Tibial artery (tissue), 4 donors: ENCODE results near the gene FOXD3.

Source experiments
- DNase-seq, 2 donors: peaks; one replicate each; pipeline ENCODE4 v3.0.0-alpha.2; 2019
- H3K27ac ChIP-seq, 2 donors: fragments of 200-600 bp; sonication (generic) in 1 of 2; 1 replicate in 1 of 2; 2 replicates in 1 of 2; pipeline ENCODE4 v1.5.1; 2018 to 2019; ENCODE audit warnings: mild to moderate bottlenecking in 1 of 2
- H3K27me3 ChIP-seq, 2 donors: fragments of 200-600 bp; sonication (generic) in 1 of 2; one replicate each; pipeline versions ENCODE4 v1.5.1 to v1.6.0; 2016 to 2019
- H3K36me3 ChIP-seq, 3 donors: fragments of 200-600 bp; sonication (generic) in 2 of 3; one replicate each; pipeline ENCODE4 v1.5.1; 2016 to 2019; ENCODE audit warnings: mild to moderate bottlenecking in 2 of 3
- H3K4me1 ChIP-seq, 4 donors: fragments of 200-600 bp; sonication (generic) in 2 of 4; 1 replicate in 3 of 4; 2 replicates in 1 of 4; pipeline ENCODE4 v1.5.1; 2016 to 2019
- H3K4me3 ChIP-seq, 2 donors: fragments of 200-600 bp; sonication (generic) in 1 of 2; 1 replicate in 1 of 2; 2 replicates in 1 of 2; pipeline ENCODE4 v1.5.1; 2018 to 2019; ENCODE audit warnings: mild to moderate bottlenecking in 2 of 2
- H3K9me3 ChIP-seq, 3 donors: fragments of 200-600 bp; sonication (generic) in 1 of 3; one replicate each; pipeline ENCODE4 v1.5.1; 2016 to 2019
- CTCF ChIP-seq, 2 experiments: fragments of 200-600 bp in 1 of 2; fragments of 450-650 bp in 1 of 2; IDR thresholded peaks; one replicate each; pipeline ENCODE4 v1.5.1; 2017 to 2019; ENCODE audit warnings: antibody characterized with exemption in 2 of 2, mild to moderate bottlenecking in 1 of 2, moderate library complexity in 1 of 2
- intact Hi-C: fragments of 100-400 bp; cut with DNase I; formaldehyde crosslinking; loops from one replicate; pipeline ENCODE4 v1.15.0; 2023; ENCODE audit warnings: low total_unique reads

FOXD3 gene

GRCh38 chr1:63322944-63323864, 837 bp downstream of the FOXD3 start:
- no peak for DNase-seq
- TF ChIP-seq CTCF (IDR thresholded peaks at IDR 0.05): no peak
- Histone ChIP-seq H3K4me3 (peak overlapping the region; percentile 42 to 59), H3K27ac (no peak overlapping the region), H3K27me3 (peaks cover 20 to 100% of the 10 kb centered on the region in 2 donors), H3K4me1 (peaks cover 0 to 36% (median 25%) of the 10 kb centered on the region in 4 donors), H3K36me3 (no peaks in the 10 kb centered on the region), H3K9me3 (peaks cover 0 to 4% (median 0%) of the 10 kb centered on the region in 3 donors)
- intact Hi-C loops: no loop called here

- Histone ChIP-seq H3K4me1 (peaks cover 0 to 34% (median 25%) of the 10 kb centered on the region in 4 donors), H3K9me3 (no peaks in the 10 kb centered on the region), H3K27ac (no peak overlapping the region), H3K4me3 (peak overlapping the region; percentile 42 to 59), H3K27me3 (peaks cover 17 to 100% of the 10 kb centered on the region in 2 donors), H3K36me3 (no peaks in the 10 kb centered on the region)
- DNase-seq: no peak
- intact Hi-C loops: no loop called here
- no peak for TF ChIP-seq CTCF (IDR thresholded peaks at IDR 0.05)
Measured at GRCh38 chr1:63323865-63324778, 1.8 kb downstream of the FOXD3 start.

- Histone ChIP-seq H3K9me3 (no peaks in the 10 kb centered on the region), H3K4me1 (peaks cover 0 to 33% (median 27%) of the 10 kb centered on the region in 4 donors), H3K4me3 (no peak overlapping the region), H3K27ac (no peak overlapping the region), H3K36me3 (no peaks in the 10 kb centered on the region), H3K27me3 (peaks cover 17 to 100% of the 10 kb centered on the region in 2 donors)
- no peak for DNase-seq
- no peak for TF ChIP-seq CTCF (IDR thresholded peaks at IDR 0.05)
- intact Hi-C loops: no loop called here
Measured at GRCh38 chr1:63324779-63325119, 2.4 kb downstream of the FOXD3 start.

- H3K4me1 ChIP-seq: peaks cover 0 to 38% (median 27%) of the 10 kb centered on the region in 4 donors
- no peak for DNase-seq
- no peak overlapping the region for H3K4me3 ChIP-seq
- H3K27me3 ChIP-seq: peaks cover 17 to 100% of the 10 kb centered on the region in 2 donors
- intact Hi-C loops: no loop called here
- H3K27ac ChIP-seq: no peak overlapping the region
- no peak for TF ChIP-seq CTCF (IDR thresholded peaks at IDR 0.05)
- H3K9me3 ChIP-seq: no peaks in the 10 kb centered on the region
- no peaks in the 10 kb centered on the region for H3K36me3 ChIP-seq
Measured at GRCh38 chr1:63325279-63325985, 3.1 kb downstream of the FOXD3 start.

- Histone ChIP-seq H3K9me3 (no peaks in the 10 kb centered on the region), H3K36me3 (no peaks in the 10 kb centered on the region), H3K27me3 (peaks cover 17 to 99% of the 10 kb centered on the region in 2 donors), H3K4me3 (no peak overlapping the region), H3K4me1 (peaks cover 0 to 38% (median 27%) of the 10 kb centered on the region in 4 donors), H3K27ac (no peak overlapping the region)
- intact Hi-C loops: no loop called here
- TF ChIP-seq CTCF (IDR thresholded peaks at IDR 0.05): no peak
- DNase-seq: no peak
Measured at GRCh38 chr1:63326106-63326472, 3.7 kb downstream of the FOXD3 start.
